Ovary (tissue), 3 donors: Measurements from ENCODE around the gene ITPR3.

ENCODE experiments used
- CTCF ChIP-seq, 3 donors: fragments of 450-650 bp in 2 of 3; fragments of 200-600 bp in 1 of 3; IDR thresholded peaks; one replicate each; pipeline versions ENCODE4 v1.5.1 to v1.8.0; 2016 to 2022; ENCODE audit warnings: antibody characterized with exemption in 3 of 3, mild to moderate bottlenecking in 1 of 3
- EP300 ChIP-seq: sonication (generic); formaldehyde crosslinking; IDR thresholded peaks from one replicate; pipeline ENCODE4 v1.6.1; 2017; ENCODE audit warnings: antibody characterized with exemption
- POLR2A ChIP-seq: fragments of 450-650 bp; IDR thresholded peaks from one replicate; pipeline ENCODE4 v1.6.1; 2017; ENCODE audit warnings: antibody characterized with exemption, mild to moderate bottlenecking, moderate library complexity
- donor health status: DM: no; HTN: no; CAD: no.

GRCh38 chr6:33624856-33625255, 3.7 kb downstream of the ITPR3 start:
- TF ChIP-seq EP300, result no peak
- no peak for TF ChIP-seq CTCF (IDR thresholded peaks at IDR 0.05)
- TF ChIP-seq POLR2A, result no peak
